Dorsolateral prefrontal cortex (tissue), 118 donors: ENCODE results near the gene ANKH. TPM values are rescaled to one million over a fixed set of nuclear protein-coding genes. Genes with fewer than 3 reads are reported as not detected.

Experiments
- microRNA-seq, 43 experiments: library from miRNA; unstranded; fragments of <30 nt; microRNA quantifications; one replicate each; pipeline ENCODE4 v1.2.0, GENCODE V29; 2022
- total RNA-seq, 120 experiments: library from RNA; stranded (reverse); gene quantifications; one replicate each; pipeline versions ENCODE4 v1.2.3 to v1.2.4, GENCODE V29; 2022

ANKH gene
- total RNA-seq, 120 experiments from 2014 or later: 182 to 332 (median 241) TPM

Small RNA genes within 50 kb of the gene (microRNA-seq; reads per million reads assigned to microRNA genes)
- 0 to 0.59 (median 0) reads per million in 43 experiments for gene MIR4637

Other genes with a start within 250 kb of the ANKH start
- 10 to 100 TPM; 14.9 to 36.1 (median 22.3) TPM for gene OTULIN, start 207.1 kb downstream of the ANKH start, total RNA-seq